ENCODE measurements around the gene PKHD1. TPM values are rescaled to one million over a fixed set of nuclear protein-coding genes. Genes with fewer than 3 reads are reported as not detected.

Gene PKHD1
- total RNA-seq, 1 experiment from 2014 or later = not detected

- ATAC-seq = no peak
- no peaks in the 10 kb centered on the region; the same call in 1 of the 2 replicates for H3K4me1 ChIP-seq (ENCODE audit: control insufficient read depth, insufficient read depth, low read length)
- no peak overlapping the region for H3K27ac ChIP-seq (ENCODE audit: low read length)
- no peak for DNase-seq (ENCODE audit: low read depth, low spot score)
- H3K27me3 ChIP-seq (ENCODE audit: control insufficient read depth, insufficient read depth, low read length) = peaks cover 2% of the 10 kb centered on the region
- H3K4me3 ChIP-seq (ENCODE audit: low read depth in 2 of 2, low read length in 2 of 2) = no peak overlapping the region
- no peaks in the 10 kb centered on the region for H3K36me3 ChIP-seq (ENCODE audit: control insufficient read depth, insufficient read depth, low read length)
- intact Hi-C loops (cut with micrococcal nuclease; ENCODE audit: unreplicated experiment) (no loop called here), in situ Hi-C loops (cut with HindIII; ENCODE audit: low pct_unique_long_range_greater_than_20kb, low sequenced_read_pairs) (no loop called here)
- CTCF ChIA-PET = no interaction called here
- POLR2A ChIA-PET = no interaction called here
- no peaks in the 10 kb centered on the region for H3K9me3 ChIP-seq (ENCODE audit: control insufficient read depth, insufficient read depth, low read depth, low read length)
- TF ChIP-seq TCF7L2 (IDR thresholded peaks at IDR 0.05; ENCODE audit: low read depth, low read length) (no peak), SIN3A (IDR thresholded peaks at IDR 0.05; ENCODE audit: borderline replicate concordance, insufficient read depth, low read depth, low read length) (no peak), POLR2AphosphoS5 (IDR thresholded peaks at IDR 0.05; ENCODE audit: low read depth, low read length) (no peak)
- TF ChIP-seq, protein P1, sequence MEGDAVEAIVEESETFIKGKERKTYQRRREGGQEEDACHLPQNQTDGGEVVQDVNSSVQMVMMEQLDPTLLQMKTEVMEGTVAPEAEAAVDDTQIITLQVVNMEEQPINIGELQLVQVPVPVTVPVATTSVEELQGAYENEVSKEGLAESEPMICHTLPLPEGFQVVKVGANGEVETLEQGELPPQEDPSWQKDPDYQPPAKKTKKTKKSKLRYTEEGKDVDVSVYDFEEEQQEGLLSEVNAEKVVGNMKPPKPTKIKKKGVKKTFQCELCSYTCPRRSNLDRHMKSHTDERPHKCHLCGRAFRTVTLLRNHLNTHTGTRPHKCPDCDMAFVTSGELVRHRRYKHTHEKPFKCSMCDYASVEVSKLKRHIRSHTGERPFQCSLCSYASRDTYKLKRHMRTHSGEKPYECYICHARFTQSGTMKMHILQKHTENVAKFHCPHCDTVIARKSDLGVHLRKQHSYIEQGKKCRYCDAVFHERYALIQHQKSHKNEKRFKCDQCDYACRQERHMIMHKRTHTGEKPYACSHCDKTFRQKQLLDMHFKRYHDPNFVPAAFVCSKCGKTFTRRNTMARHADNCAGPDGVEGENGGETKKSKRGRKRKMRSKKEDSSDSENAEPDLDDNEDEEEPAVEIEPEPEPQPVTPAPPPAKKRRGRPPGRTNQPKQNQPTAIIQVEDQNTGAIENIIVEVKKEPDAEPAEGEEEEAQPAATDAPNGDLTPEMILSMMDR (IDR thresholded peaks at IDR 0.05) = no peak
- BruUV-seq (replicated peaks) = no TSS peak
Measured at GRCh38 chr6:52059821-52060220, 27.6 kb downstream of the PKHD1 start.

DNA sequence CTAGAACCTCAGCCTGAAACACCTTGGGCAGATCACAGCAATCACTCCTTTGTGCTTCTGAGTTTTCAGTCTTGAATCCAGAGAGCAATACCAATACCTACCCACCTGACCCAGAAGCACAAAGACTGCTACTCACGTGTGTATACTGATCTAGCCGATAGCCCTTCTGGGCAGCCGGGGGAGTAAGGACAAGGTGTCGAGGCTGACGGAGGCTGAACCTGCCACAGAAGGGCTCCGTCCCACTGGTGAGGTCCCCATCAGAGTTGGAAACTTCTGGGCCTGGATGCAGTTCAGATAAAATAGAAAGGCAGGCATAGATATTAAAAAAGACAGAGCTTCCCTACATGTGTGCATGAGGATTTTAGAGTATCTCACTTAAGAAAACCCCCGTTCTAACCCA is 32.0 kb downstream of the PKHD1 start:
- intact Hi-C loops (cut with micrococcal nuclease; ENCODE audit: unreplicated experiment) = no loop called here
- ChIA-PET POLR2A (no interaction called here), CTCF (no interaction called here)
- no TSS peak for BruUV-seq (replicated peaks)
- Histone ChIP-seq H3K27ac (ENCODE audit: low read length) (no peak overlapping the region), H3K4me1 (ENCODE audit: control insufficient read depth, insufficient read depth, low read length) (no peaks in the 10 kb centered on the region), H3K9me3 (ENCODE audit: control insufficient read depth, insufficient read depth, low read depth, low read length) (no peaks in the 10 kb centered on the region), H3K36me3 (ENCODE audit: control insufficient read depth, insufficient read depth, low read length) (no peaks in the 10 kb centered on the region), H3K27me3 (ENCODE audit: control insufficient read depth, insufficient read depth, low read length) (peaks cover 4% of the 10 kb centered on the region), H3K4me3 (ENCODE audit: low read depth in 2 of 2, low read length in 2 of 2) (no peak overlapping the region)
- DNase-seq (ENCODE audit: low read depth, low spot score) (no peak), ATAC-seq (no peak)
- in situ Hi-C loops (cut with HindIII; ENCODE audit: low pct_unique_long_range_greater_than_20kb, low sequenced_read_pairs) = no loop called here
- TF ChIP-seq, protein P2, sequence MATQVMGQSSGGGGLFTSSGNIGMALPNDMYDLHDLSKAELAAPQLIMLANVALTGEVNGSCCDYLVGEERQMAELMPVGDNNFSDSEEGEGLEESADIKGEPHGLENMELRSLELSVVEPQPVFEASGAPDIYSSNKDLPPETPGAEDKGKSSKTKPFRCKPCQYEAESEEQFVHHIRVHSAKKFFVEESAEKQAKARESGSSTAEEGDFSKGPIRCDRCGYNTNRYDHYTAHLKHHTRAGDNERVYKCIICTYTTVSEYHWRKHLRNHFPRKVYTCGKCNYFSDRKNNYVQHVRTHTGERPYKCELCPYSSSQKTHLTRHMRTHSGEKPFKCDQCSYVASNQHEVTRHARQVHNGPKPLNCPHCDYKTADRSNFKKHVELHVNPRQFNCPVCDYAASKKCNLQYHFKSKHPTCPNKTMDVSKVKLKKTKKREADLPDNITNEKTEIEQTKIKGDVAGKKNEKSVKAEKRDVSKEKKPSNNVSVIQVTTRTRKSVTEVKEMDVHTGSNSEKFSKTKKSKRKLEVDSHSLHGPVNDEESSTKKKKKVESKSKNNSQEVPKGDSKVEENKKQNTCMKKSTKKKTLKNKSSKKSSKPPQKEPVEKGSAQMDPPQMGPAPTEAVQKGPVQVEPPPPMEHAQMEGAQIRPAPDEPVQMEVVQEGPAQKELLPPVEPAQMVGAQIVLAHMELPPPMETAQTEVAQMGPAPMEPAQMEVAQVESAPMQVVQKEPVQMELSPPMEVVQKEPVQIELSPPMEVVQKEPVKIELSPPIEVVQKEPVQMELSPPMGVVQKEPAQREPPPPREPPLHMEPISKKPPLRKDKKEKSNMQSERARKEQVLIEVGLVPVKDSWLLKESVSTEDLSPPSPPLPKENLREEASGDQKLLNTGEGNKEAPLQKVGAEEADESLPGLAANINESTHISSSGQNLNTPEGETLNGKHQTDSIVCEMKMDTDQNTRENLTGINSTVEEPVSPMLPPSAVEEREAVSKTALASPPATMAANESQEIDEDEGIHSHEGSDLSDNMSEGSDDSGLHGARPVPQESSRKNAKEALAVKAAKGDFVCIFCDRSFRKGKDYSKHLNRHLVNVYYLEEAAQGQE (IDR thresholded peaks at IDR 0.05; ENCODE audit: insufficient read depth in 1 of 2, low read depth in 2 of 2, low read length in 1 of 2) = no peak
- TF ChIP-seq, protein P1 (IDR thresholded peaks at IDR 0.05) = no peak
- TF ChIP-seq TCF7L2 (IDR thresholded peaks at IDR 0.05; ENCODE audit: low read depth, low read length) = no peak
- TF ChIP-seq POLR2AphosphoS5 (IDR thresholded peaks at IDR 0.05; ENCODE audit: low read depth, low read length) = no peak
- TF ChIP-seq SIN3A (IDR thresholded peaks at IDR 0.05; ENCODE audit: borderline replicate concordance, insufficient read depth, low read depth, low read length) = no peak
